Neuron (in vitro differentiated cells): ENCODE results near the gene DCD.
"Not testable (repeated sequence)": the region's sequence is repeated elsewhere in the genome, so short reads cannot be mapped to it uniquely, and the experiment has no call there.

Experiments
- H2AFZ ChIP-seq: one replicate; pipeline ENCODE4 v1.6.1; 2013; ENCODE audit warnings: low read depth, mild to moderate bottlenecking, inconsistent platforms, low read length, moderate library complexity
- H3K27me3 ChIP-seq: one replicate; pipeline ENCODE4 v1.6.1; 2013; ENCODE audit warnings: low read length; ENCODE audit not compliant: insufficient read depth
- H3K36me3 ChIP-seq: one replicate; pipeline ENCODE4 v1.6.1; 2013; ENCODE audit warnings: low read length; ENCODE audit not compliant: insufficient read depth
- H3K4me1 ChIP-seq: one replicate; pipeline ENCODE4 v1.6.1; 2013; ENCODE audit warnings: low read length; ENCODE audit not compliant: insufficient read depth
- H3K4me3 ChIP-seq: 2 replicates; pipeline ENCODE4 v1.5.1; 2013; ENCODE audit warnings: mild to moderate bottlenecking, low read length, moderate library complexity
- H3K9me3 ChIP-seq: one replicate; pipeline ENCODE4 v1.6.1; 2013; ENCODE audit warnings: low read length

DCD gene

DNA sequence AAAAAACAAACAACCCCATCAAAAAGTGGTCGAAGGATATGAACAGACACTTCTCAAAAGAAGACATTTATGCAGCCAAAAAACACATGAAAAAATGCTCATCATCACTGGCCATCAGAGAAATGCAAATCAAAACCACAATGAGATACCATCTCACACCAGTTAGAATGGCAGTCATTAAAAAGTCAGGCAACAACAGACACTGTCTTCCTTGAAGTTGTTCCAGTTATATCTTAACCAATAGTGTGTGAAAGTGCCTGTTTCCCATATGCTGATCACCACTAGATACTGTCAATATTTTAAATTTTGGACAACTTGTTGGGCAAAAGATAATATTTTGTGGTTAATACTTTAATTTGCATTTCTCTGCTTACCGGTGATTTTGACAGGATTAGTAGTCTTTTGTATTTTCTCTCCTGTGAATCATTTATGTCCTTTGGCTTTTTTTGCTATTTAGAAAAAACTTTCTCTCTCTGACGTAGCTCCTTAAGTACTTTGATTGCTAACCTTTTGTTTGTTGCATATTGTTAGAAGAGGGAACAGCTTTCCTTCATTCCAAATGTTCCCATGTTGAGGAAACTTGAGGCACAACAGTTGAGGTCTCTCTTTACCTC, 17.0 kb upstream of the DCD start:
- not testable (repeated sequence) for H3K9me3 ChIP-seq, H3K4me3 ChIP-seq, H3K36me3 ChIP-seq, H3K27me3 ChIP-seq, H3K4me1 ChIP-seq, H2AFZ ChIP-seq

DNA sequence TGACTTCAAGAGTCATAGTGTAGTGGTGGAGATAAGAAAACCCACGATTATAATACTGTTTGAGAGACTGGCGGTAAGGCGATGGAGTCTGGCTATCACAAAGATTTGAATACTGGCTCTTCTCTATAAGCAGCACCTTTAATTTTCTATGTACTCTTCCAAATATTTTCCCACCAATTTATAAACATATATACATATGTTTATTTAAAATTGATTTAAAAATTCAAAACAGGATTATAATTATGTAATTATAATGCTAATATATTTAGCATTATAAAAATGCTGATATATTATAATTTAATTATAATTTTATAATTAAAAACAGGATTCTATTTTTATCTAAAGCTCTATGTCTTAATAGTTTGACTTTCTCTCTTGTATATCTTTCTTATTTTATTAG, 15.4 kb upstream of the DCD start:
- H3K36me3 ChIP-seq = no peaks in the 10 kb centered on the region
- no peaks in the 10 kb centered on the region for H3K4me1 ChIP-seq
- no peaks in the 10 kb centered on the region for H3K9me3 ChIP-seq
- H3K4me3 ChIP-seq = no peak overlapping the region
- H3K27me3 ChIP-seq = no peaks in the 10 kb centered on the region
- H2AFZ ChIP-seq = no peak overlapping the region

DNA sequence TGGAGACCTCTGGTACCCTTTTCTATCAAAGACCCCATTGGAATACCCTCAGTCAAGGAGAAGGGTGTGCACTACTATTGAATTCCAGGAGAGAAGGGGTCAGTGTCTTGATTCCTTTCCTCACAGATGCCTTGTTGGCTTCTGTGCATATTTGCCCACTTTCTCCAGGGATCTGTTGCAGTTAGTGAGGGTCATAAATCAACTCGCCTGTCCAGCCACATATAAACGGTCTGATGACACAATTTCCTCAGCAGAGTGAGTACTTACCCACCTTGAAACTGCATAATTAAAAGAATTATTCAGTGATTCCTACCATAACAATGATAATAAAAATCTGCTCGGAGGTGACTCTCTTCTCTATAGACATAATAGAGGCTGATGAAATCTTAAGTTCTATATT, 13.9 kb upstream of the DCD start:
- Histone ChIP-seq H3K4me3 (no peak overlapping the region), H3K36me3 (no peaks in the 10 kb centered on the region), H3K27me3 (no peaks in the 10 kb centered on the region), H3K4me1 (no peaks in the 10 kb centered on the region), H3K9me3 (no peaks in the 10 kb centered on the region), H2AFZ (no peak overlapping the region)

DNA sequence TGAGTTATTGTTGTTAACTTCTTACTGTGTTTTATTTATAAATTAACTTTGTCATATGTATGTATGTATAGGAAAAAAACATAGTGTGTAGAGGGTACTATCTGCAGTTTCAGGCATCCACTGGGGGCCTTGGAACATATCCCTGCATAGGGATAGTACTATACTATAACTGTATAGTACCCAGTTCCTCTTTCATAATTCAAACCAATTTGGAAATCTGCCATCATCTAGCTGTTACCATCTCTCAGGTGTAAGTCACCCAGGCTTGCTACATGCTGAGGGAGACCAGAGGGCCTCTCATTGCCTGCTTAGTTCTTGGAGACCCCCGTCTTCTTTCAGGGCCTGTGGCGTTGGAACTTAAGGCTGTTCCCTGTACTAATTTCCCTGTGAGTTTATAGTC, 12.9 kb upstream of the DCD start:
- Histone ChIP-seq H3K9me3 (no peaks in the 10 kb centered on the region), H3K4me1 (no peaks in the 10 kb centered on the region), H3K27me3 (no peaks in the 10 kb centered on the region), H2AFZ (no peak overlapping the region), H3K36me3 (no peaks in the 10 kb centered on the region), H3K4me3 (no peak overlapping the region)

DNA sequence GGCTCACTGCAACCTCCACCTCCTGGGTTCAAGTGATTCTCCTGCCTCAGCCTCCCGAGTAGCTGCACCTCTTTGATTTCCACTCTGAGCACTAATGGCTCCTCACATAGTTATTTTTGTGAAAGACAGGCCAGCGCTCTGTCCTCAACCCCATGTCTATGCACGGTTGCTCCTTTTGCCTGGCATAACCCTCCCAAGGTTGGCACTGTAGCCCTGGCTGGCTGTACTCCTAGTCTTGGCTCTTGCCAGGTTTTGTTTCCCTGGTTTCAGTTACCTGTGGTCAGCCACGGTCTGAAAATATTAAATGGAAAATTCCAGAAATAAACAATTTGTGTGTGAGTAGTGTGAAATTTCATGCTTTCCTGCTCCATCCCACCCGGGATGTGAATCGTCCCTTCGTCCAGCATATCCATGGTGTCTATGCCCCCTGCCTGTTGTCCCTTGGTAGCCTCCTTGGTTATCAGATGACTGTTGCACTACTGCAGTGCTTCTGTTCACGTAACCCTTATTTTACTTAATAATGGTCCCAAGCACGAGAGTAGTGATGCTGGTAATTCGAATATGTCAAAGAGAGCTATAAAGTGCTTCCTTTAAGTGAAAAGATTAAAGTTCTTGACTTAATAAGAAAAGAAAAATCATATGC, 12.3 kb upstream of the DCD start:
- no peaks in the 10 kb centered on the region for H3K36me3 ChIP-seq
- H2AFZ ChIP-seq = no peak overlapping the region
- H3K4me1 ChIP-seq = no peaks in the 10 kb centered on the region
- no peaks in the 10 kb centered on the region for H3K9me3 ChIP-seq
- no peaks in the 10 kb centered on the region for H3K27me3 ChIP-seq
- H3K4me3 ChIP-seq = no peak overlapping the region

DNA sequence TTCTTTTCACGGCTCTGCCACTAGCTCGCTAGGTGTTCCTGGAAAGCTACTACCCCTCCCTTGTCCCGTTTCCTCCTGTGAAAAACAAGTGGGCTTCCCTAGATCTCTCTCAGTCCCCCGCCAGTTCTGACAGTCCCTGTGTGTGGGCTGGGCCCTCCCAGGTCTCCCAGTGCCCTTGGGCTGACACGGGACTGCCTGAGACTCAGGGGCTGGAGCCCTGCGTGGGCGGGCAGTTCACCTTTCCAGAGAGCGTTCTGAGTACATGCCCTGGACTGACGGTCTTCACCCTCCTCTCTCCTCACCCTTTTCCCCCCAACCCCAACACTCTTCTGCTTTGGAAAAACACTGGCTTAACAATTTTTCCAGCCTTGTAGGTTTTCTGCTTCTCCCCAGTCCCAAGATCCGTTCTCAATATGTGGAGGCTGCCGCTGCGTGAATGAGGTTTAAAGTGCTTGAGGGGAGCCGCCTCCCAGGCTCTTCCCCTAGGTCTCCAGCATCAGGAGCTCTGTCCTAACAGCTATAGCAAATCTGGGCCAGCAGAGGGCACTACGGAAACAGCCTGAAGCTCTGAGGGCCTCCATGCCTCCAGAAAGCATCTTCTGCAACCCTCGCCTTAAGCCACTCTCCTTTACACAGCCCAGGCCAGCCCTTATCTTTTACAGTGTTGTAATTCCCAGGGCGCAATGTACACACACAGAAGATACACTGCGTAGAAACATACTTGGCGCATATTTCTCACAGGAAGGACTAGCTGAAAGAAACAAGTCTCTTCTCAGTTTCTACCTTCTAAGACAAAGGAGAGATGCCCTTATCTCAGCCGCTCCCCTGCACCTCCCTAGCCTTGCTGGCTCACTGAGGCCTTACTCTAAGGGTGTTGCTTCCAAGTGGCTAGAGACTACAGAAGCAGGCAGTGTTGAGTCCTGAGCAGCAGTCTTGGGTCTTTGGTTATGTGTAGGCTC, 10.4 kb upstream of the DCD start:
- no peaks in the 10 kb centered on the region for H3K27me3 ChIP-seq
- no peaks in the 10 kb centered on the region for H3K9me3 ChIP-seq
- H2AFZ ChIP-seq = no peak overlapping the region
- H3K4me3 ChIP-seq = no peak overlapping the region
- H3K4me1 ChIP-seq = no peaks in the 10 kb centered on the region
- no peaks in the 10 kb centered on the region for H3K36me3 ChIP-seq

DNA sequence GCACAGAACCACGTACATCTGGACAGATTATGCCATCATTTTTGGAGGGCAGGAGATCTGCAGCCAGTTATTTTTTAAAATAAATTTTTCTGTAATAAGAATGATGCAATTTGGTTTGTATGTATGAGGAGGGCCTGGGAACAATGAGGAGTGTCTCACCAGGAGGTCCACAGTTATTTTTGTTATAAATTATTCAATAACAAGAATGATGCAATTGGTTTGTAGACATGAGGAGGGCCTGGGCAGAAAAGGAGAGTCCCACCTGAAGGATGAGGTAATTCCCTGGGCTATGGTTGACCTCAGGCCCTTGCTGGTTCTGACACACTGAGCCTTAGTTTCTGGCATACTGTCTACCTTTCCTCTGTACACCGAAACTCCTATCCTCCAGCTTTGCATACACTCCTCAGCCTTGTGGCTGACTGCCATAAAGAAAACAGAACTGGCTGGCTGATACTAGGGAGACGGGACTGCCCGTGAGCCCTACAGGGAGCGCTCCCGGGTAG, 9.0 kb upstream of the DCD start:
- Histone ChIP-seq H3K9me3 (no peaks in the 10 kb centered on the region), H3K27me3 (no peaks in the 10 kb centered on the region), H3K36me3 (no peaks in the 10 kb centered on the region), H2AFZ (no peak overlapping the region), H3K4me1 (no peaks in the 10 kb centered on the region), H3K4me3 (no peak overlapping the region)

DNA sequence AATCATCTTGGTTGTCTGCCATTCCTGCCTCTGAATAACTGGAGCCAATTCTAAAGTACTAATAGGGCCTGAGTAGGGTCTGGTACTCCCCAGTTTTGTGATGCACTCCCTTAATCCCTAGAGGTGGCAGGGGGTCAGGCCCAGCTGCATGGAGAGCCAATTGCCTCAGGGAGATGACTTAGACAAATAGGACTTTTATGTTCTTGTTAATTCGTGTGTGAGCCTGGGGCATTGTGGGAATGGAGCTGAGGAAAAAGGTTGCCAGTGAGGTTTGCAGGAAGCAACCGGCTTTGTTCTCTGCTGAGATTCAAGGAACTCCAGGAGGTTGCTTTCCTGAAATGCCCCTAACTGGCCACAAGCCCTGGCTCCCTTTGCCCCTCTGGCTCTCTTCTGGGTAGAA, 6.8 kb upstream of the DCD start:
- H2AFZ ChIP-seq = no peak overlapping the region
- no peak overlapping the region for H3K4me3 ChIP-seq
- H3K27me3 ChIP-seq = no peaks in the 10 kb centered on the region
- no peaks in the 10 kb centered on the region for H3K4me1 ChIP-seq
- H3K36me3 ChIP-seq = no peaks in the 10 kb centered on the region
- no peaks in the 10 kb centered on the region for H3K9me3 ChIP-seq

DNA sequence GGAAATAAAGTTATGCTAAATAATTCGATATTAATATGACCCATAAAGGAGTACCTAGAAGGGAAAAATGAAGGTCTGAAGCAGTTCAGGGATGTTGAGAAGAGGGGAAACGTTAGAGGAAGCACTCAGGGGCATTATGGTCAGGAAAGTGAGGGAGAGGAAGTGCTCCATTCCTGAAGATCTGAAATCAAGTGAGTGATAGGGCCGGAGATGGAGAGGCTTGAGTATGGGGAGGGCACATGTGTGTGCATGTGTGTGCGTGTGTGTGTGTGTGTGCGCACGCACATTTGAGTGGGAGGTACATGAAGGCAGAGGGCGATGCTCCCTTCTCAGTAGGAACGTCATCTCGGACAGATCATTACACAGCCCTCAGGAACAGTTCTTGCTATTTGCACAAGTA, 4.9 kb upstream of the DCD start:
- Histone ChIP-seq H2AFZ (no peak overlapping the region), H3K4me3 (no peak overlapping the region), H3K9me3 (no peaks in the 10 kb centered on the region), H3K27me3 (no peaks in the 10 kb centered on the region), H3K36me3 (no peaks in the 10 kb centered on the region), H3K4me1 (no peaks in the 10 kb centered on the region)

DNA sequence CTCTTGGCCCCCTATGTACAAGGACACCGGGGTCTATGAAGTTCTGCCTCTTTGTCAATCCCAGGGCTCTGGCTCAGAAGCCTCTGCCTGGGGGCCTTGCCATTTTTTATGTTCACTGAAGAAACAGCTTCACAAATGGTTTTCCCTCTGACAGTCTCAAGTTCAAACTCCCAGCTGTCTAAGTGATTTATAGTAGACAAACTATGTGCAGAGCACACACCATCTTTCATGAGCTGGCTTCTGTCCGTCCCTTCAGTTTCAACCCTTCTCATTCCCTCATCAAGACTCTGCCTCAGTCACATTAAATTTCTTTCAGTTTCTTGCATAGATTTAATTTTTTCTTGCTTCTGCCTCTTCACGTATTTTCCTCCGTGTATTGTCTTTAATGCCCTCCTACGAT, 2.7 kb upstream of the DCD start:
- no peaks in the 10 kb centered on the region for H3K36me3 ChIP-seq
- no peak overlapping the region for H2AFZ ChIP-seq
- H3K4me1 ChIP-seq = no peaks in the 10 kb centered on the region
- H3K9me3 ChIP-seq = no peaks in the 10 kb centered on the region
- no peak overlapping the region for H3K4me3 ChIP-seq
- H3K27me3 ChIP-seq = no peaks in the 10 kb centered on the region

DNA sequence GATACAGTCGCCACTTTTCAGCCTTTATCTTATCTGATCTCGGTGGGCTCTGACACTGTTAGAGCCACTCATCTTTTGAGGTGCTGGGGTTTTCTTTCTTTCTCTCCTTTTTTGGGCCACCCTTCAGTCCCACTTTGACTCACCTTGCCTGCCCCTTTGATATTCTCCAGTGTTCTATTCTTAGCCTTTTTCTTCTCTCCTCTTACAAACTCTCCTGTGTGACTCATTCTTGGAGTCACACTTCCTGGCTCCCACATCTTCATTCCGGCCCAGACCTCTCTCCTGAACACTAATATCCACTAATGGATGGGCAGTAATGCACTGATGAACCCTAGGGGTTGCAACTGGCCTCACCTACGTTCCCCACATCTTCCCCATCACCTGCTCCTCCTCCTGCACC, 2.2 kb upstream of the DCD start:
- no peaks in the 10 kb centered on the region for H3K27me3 ChIP-seq
- no peak overlapping the region for H3K4me3 ChIP-seq
- no peak overlapping the region for H2AFZ ChIP-seq
- no peaks in the 10 kb centered on the region for H3K36me3 ChIP-seq
- H3K4me1 ChIP-seq = no peaks in the 10 kb centered on the region
- no peaks in the 10 kb centered on the region for H3K9me3 ChIP-seq

DNA sequence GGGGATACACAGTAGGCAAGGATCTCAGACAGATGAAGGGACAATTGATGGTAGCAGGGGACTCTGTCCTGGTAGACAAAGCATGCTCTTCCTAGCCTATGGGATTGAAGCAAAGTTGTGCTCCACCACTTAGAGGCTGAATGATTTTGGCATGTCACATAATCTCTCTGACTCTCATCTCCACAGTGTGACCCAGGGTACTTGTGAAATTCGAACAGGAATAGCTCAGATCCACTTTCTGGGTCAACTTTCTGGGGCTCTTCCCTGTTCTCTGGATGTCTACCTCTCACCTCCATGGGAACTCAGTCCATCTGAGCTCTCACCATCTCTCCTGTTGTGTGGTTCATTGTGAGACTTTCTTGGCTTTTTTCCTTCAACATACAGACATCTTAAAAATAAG, 1.7 kb upstream of the DCD start:
- Histone ChIP-seq H3K27me3 (no peaks in the 10 kb centered on the region), H3K4me3 (no peak overlapping the region), H3K9me3 (no peaks in the 10 kb centered on the region), H2AFZ (no peak overlapping the region), H3K4me1 (no peaks in the 10 kb centered on the region), H3K36me3 (no peaks in the 10 kb centered on the region)

DNA sequence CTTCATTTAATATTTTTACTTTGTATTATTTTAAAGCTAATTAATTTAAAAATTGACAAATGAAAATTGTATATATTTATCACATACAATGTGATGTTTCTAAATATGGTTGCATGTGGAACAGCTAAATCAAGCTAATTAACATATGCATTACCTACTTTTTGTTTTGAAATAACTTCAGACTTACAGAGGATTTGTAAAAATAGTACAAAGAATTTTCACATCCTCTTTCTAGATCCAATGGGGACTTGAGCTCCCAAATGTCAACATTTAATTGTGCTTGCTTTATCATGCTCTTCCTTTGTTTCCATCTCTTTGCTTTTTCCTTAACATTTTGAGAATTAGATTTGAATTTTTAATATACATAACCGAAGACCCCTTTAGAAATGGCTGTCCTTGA, 6.6 kb downstream of the DCD start:
- Histone ChIP-seq H3K9me3 (no peaks in the 10 kb centered on the region), H2AFZ (no peak overlapping the region), H3K4me3 (no peak overlapping the region), H3K27me3 (no peaks in the 10 kb centered on the region), H3K4me1 (no peaks in the 10 kb centered on the region), H3K36me3 (no peaks in the 10 kb centered on the region)
